GM21528 (cell line): ENCODE measurements around the gene CYB561D2.
A peak's percentile ranks its signal among the peaks of the same experiment; 100 is the strongest.

ENCODE experiments used
- ATAC-seq: cut with Tn5 transposase; IDR thresholded peaks from one replicate; pipeline ENCODE4 v1.9.1; 2021; ENCODE audit warnings: mild to moderate bottlenecking, moderate library complexity; ENCODE audit not compliant: unreplicated experiment, low FRiP score

The CYB561D2 gene

DNA sequence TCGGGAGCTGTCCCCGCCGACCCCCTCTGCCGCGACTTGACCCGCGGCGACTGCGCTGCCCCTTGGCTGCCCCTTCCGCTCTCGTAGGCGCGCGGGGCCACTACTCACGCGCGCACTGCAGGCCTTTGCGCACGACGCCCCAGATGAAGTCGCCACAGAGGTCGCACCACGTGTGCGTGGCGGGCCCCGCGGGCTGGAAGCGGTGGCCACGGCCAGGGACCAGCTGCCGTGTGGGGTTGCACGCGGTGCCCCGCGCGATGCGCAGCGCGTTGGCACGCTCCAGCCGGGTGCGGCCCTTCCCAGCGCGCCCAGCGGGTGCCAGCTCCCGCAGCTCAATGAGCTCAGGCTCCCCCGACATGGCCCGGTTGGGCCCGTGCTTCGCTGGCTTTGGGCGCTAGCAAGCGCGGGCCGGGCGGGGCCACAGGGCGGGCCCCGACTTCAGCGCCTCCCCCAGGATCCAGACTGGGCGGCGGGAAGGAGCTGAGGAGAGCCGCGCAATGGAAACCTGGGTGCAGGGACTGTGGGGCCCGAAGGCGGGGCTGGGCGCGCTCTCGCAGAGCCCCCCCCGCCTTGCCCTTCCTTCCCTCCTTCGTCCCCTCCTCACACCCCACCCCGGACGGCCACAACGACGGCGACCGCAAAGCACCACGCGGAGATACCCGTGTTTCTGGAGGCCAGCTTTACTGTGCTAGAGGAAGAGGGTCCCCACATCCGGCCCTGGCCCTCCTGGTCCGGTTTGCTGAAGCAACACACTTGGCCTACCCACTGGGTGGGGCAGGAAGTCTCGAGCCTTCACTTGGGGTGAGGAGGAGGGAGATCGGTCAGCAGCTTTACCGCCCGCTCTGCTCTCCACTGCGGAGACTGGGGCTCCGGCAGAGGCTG lies 10.0 kb upstream of the CYB561D2 start, which contains the start of gene RASSF1:
Gene RASSF1, minus strand, starts transcription at position 389 of the 882 bp plus-strand sequence. Its CDS starts 31 bp downstream, at position 358.
- peak; percentile 23 for ATAC-seq

DNA sequence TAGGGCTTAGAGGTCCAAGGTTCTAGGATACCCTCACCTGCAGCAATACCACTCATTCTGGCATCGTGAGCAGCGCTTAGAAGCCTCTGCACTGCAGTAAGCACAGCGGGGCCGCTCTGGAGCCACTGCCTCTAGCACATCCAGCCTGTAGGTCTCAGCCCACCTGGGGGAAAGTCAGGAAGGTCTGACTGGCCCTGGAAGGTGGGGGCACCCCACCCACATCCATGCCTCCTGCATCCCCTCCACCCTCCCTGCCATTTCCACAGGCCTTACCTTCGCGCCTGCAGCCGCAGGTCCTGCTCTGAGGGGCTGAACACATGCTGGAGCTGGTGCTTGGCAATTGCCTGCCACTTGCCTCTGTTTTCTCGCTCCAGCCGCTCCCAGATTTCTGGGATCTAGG lies 9.1 kb upstream of the CYB561D2 start:
- ATAC-seq = no peak

- ATAC-seq = no peak
These were observed 8.5 kb upstream of the CYB561D2 start for GRCh38 chr3:50341996-50342650.

DNA sequence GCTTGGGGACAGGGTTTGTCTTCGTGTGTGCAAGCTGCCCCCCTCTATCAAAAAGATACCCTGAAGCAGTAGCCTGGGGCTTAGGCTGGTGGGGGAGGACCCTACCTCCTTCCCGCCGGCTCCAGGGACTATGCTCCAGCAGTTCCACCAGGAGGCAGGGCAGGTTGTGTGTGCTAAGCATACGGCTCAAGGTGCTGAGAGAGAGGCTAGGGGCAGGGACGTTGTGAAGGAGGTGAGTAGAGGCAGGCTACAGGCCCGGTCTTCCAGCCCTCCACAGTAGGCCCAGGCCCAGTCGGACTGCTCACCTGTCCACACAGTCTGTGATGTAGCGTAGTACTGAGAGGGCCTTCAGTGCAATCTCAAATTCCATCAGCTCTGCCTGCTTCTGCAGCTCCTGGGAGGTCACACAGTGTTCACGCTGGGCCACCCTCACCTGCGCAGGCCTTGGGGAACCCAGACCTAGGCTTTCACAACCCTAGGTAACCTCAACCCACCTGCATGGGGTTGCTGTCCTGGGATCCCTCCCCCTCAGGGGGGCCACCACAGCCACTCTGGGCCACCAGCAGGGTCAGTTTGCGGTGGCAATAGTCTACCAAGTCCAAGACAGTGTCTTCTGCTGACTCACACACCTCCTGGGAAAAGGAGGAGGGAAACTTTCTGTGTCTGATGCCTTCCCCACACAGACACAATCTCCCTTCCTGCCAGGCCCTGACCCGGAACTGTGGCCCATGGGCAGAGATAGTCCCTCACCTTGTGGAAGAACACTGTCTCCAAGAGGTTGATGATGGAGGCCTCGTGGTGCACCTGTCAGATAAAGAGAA lies 7.6 kb upstream of the CYB561D2 start:
- no peak for ATAC-seq

- no peak for ATAC-seq
These were observed 5.7 kb upstream of the CYB561D2 start for GRCh38 chr3:50345008-50345407.

DNA sequence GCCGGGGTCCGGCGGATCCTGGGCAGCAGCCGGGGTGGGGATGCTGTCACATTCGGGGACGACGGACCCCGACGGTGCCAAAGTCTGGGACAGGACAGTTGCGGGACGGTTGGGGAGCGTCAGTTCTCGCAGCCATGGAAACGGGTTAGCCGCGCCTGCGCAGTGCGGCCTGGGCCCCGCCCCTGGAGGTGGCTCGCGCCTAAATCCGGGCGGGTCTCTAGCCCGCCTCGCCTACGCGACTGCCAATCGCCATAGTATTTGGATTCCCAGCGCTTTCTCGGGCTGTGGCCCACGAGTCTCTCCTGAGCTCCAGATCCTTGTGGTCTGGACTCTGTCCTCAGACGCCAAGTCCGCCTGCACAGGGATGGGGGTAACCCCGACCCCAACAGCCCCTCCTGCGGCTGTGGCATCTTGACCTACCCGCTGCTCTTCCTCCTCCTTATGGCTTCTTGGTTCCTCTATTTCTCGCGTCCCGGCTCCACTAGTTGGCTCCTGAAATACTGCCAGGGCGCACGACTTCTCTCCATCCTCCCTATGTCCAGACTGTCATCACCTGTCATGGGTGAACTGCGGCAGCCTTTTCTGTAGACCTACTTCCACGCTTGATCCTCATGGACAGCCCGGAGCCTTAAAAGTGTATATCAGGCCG lies 5.0 kb upstream of the CYB561D2 start, which contains the start of gene ZMYND10:
Gene ZMYND10, minus strand, starts transcription at position 147 of the 649 bp plus-strand sequence. CDS start 153 bp downstream, outside the sequence.
- ATAC-seq = no peak

DNA sequence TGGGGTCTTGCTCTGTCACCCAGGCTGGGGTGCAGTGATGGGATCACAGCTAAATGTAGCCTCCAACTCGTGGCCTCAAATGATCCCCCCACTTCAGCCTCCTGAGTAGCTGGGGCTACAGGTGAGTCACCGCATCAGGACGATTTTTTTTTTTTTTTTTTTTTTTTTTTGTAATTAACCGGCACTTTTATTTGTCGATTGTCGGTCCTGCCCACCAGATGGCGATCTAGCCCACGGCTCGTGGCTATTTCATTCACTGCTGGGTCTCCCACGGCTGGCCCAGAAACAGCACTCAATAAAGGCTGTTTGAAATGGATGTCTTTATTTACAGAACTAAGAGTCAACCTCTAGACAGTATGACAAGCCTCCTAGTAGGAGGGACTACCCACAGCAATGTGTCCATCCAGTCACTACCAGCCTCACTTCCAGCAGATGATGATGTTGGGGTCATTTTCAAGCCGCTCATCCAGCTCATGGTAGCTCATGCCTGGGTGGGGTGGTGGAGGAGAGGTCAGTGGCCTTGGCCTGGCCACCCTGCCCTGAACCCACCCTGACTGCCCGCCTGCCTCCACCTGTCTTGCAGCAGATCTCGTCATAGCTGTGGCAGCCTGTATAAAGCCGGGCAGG lies 3.4 kb upstream of the CYB561D2 start:
- no peak for ATAC-seq

GRCh38 chr3:50350213-50350526 lies 492 bp upstream of the CYB561D2 start:
- ATAC-seq = no peak

DNA sequence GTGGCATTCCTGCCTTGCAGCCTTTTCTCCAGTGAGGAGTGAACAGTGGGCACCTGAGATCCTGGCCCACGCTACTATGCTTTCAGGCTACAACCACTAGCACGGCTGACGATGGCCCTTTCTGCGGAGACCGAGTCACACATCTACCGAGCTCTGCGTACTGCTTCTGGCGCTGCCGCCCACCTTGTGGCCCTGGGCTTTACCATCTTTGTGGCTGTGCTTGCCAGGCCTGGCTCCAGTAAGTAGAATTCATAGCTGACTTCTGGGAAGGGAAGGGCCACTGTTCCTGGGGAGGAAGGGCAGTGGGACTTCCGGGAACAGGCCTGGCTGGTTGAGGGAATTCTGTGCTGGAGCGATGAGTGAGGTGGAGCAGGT lies 648 bp downstream of the CYB561D2 start:
- ATAC-seq = no peak

DNA sequence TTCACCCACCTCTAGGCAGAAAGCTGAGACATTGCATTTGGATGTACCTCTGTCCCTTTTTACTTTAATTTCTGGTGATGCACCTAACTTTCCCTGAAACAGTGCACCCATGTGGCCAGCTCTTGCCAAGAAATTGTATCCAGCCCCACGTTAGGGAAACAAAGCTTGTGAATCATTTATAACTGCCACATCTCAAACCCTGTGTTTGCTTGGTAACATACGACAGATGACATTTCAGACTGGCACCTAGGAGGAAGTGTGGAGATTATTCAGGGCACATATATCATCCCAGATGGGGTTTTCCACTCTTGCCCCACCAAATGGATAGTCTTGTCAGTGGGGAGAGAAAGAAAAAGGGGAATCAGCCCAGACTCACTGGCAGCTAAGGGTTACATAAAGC lies 2.1 kb downstream of the CYB561D2 start:
- no peak for ATAC-seq

- ATAC-seq = no peak
These were observed 2.8 kb downstream of the CYB561D2 start for GRCh38 chr3:50353245-50354004.

GRCh38 chr3:50354186-50354764 lies 3.6 kb downstream of the CYB561D2 start:
- ATAC-seq = no peak

GRCh38 chr3:50354850-50355249 lies 4.2 kb downstream of the CYB561D2 start:
- no peak for ATAC-seq

DNA sequence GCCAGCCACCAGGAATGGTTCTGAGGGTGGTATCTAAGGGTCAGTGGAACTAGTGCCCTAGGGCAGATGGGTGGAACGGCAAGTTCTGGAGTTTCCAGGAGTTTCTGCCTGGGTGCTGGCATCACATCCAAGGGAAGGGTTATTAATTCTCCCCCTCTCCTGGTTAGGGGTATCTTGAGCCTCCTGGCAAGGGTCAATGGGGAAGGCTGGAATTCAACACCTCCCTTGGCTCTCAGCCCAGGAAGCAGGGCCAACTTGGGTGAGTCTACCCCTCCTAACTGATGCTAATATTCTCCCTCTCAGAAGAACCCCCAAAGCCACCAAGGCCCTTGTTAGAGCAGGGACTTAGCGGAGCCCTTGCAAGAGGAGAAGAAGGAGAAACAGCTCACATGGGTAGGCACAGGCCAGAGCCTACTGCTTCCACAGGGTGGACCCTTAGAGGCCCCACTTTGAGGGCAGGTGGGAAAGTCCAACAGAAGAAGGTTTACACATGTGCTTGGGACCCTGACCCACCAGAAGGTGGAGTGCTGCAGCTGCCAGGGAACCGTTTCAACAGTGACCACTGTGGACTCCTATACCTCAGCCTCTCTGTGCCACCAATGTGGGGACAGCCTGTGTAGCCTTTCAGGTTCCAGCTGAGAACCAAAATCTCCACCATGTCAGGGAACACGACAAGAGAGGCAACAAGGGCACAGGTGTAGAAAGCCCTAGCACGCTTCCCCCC lies 5.3 kb downstream of the CYB561D2 start:
- no peak for ATAC-seq

DNA sequence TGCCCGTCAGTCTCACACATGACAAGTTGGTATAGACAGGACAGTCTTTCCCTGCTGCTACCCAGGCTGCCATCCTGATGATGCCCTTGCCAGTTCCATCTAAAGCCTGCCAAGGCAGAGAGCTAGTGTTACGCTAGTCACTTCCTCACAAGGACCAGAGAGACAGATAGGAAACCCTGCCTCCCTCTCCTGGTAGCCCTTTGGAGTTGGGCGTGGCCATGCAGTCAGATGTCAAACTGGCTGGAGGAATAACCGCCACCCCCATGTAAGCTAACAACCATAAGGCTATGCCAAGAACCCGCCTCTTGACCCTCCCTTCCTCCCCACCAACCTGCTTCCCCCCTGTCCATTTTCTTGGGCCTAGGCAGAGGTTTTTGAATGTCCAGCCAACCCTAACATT lies 5.9 kb downstream of the CYB561D2 start:
- ATAC-seq = no peak

DNA sequence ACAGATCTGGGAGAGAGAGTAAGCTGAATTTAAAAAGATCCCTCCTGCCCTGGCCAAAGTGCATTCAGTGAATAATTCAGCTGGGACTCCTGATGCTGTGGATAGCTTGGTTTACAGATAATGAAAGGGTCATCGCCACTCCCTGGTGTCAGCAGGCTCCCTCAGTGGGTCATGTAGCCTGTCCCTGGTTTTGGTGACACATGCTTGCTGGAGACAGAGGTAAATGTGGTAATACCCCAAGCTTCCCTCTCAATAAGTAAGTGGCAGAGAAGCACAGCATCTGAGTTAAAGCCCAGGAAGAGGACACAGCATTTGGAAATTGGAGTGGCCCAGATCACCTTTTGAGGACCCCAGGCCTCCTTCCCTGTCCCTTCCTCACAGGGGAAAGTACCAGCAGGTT lies 6.8 kb downstream of the CYB561D2 start:
- ATAC-seq = no peak

- ATAC-seq = no peak
These were observed 7.8 kb downstream of the CYB561D2 start for GRCh38 chr3:50358355-50358910.
